ENCODE data around the gene PIP4K2A. TPM values are rescaled to one million over a fixed set of nuclear protein-coding genes. Genes with fewer than 3 reads are reported as not detected.
A peak's percentile ranks its signal among the peaks of the same experiment; 100 is the strongest.

PIP4K2A gene
- total RNA-seq, 1 experiment from 2014 or later, result 32.2 TPM

GRCh38 chr10:22593636-22594198 lies 120.7 kb downstream of the PIP4K2A start:
- no peak for DNase-seq
- Histone ChIP-seq H3K4me3 (ENCODE audit: insufficient read depth, low read depth, low read length) (no peak overlapping the region), H3K36me3 (replicated peaks; ENCODE audit: control insufficient read depth, insufficient read depth, low read length) (no peaks in the 10 kb centered on the region; the same call in none of the 2 replicates), H3K27me3 (ENCODE audit: control insufficient read depth, insufficient read depth, low read length) (no peaks in the 10 kb centered on the region)

GRCh38 chr10:22593026-22593425 lies 121.4 kb downstream of the PIP4K2A start:
- Histone ChIP-seq H3K36me3 (replicated peaks; ENCODE audit: control insufficient read depth, insufficient read depth, low read length) (no peaks in the 10 kb centered on the region; the same call in none of the 2 replicates), H3K4me3 (ENCODE audit: insufficient read depth, low read depth, low read length) (no peak overlapping the region), H3K27me3 (ENCODE audit: control insufficient read depth, insufficient read depth, low read length) (no peaks in the 10 kb centered on the region)
- DNase-seq, result no peak

- DNase-seq, result no peak
- H3K27me3 ChIP-seq (ENCODE audit: control insufficient read depth, insufficient read depth, low read length), result no peaks in the 10 kb centered on the region
- no peaks in the 10 kb centered on the region; the same call in none of the 2 replicates for H3K36me3 ChIP-seq (replicated peaks; ENCODE audit: control insufficient read depth, insufficient read depth, low read length)
- H3K4me3 ChIP-seq (ENCODE audit: insufficient read depth, low read depth, low read length), result no peak overlapping the region
These were observed 124.4 kb downstream of the PIP4K2A start for GRCh38 chr10:22589851-22590514.

- DNase-seq, result no peak
- H3K36me3 ChIP-seq (replicated peaks; ENCODE audit: control insufficient read depth, insufficient read depth, low read length), result no peaks in the 10 kb centered on the region; the same call in none of the 2 replicates
- H3K27me3 ChIP-seq (ENCODE audit: control insufficient read depth, insufficient read depth, low read length), result no peaks in the 10 kb centered on the region
- H3K4me3 ChIP-seq (ENCODE audit: insufficient read depth, low read depth, low read length), result no peak overlapping the region
These were observed 125.9 kb downstream of the PIP4K2A start for GRCh38 chr10:22588462-22588861.

GRCh38 chr10:22583683-22584082 lies 130.7 kb downstream of the PIP4K2A start:
- H3K27me3 ChIP-seq (ENCODE audit: control insufficient read depth, insufficient read depth, low read length), result no peaks in the 10 kb centered on the region
- no peak for DNase-seq
- H3K36me3 ChIP-seq (replicated peaks; ENCODE audit: control insufficient read depth, insufficient read depth, low read length), result no peaks in the 10 kb centered on the region
- H3K4me3 ChIP-seq (ENCODE audit: insufficient read depth, low read depth, low read length), result no peak overlapping the region

DNA sequence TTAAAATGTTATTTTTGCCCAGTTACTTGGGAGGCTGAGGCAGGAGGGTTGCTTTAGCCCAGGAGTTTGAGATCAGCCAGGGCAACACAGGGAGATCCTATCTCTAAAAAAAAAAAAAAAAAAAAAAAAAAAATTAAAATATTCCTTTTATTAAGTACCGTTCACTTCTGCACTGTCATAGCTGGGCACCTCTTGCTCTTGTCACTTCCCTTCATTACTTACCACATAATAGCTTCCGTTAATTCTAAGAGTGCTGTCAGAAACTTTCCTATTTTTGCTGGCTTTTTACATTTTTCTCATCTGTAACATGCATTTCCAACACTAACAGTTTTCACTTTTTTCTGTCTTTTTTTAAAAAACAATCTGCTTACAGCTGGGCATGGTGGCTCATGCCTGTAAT lies 132.9 kb downstream of the PIP4K2A start:
- Histone ChIP-seq H3K27me3 (ENCODE audit: control insufficient read depth, insufficient read depth, low read length) (no peaks in the 10 kb centered on the region), H3K36me3 (replicated peaks; ENCODE audit: control insufficient read depth, insufficient read depth, low read length) (no peaks in the 10 kb centered on the region)
- no peak for DNase-seq

GRCh38 chr10:22580711-22581110 lies 133.7 kb downstream of the PIP4K2A start:
- DNase-seq, result no peak
- Histone ChIP-seq H3K4me3 (ENCODE audit: insufficient read depth, low read depth, low read length) (no peak overlapping the region), H3K36me3 (replicated peaks; ENCODE audit: control insufficient read depth, insufficient read depth, low read length) (no peaks in the 10 kb centered on the region; the same call in 1 of the 2 replicates), H3K27me3 (ENCODE audit: control insufficient read depth, insufficient read depth, low read length) (no peaks in the 10 kb centered on the region)

More for the DNA sequence above, 132.9 kb downstream of the PIP4K2A start:
- H3K4me3 ChIP-seq (ENCODE audit: insufficient read depth, low read depth, low read length), result no peak overlapping the region

- H3K27me3 ChIP-seq (ENCODE audit: control insufficient read depth, insufficient read depth, low read length), result no peaks in the 10 kb centered on the region
- no peaks in the 10 kb centered on the region; the same call in 1 of the 2 replicates for H3K36me3 ChIP-seq (replicated peaks; ENCODE audit: control insufficient read depth, insufficient read depth, low read length)
- H3K4me3 ChIP-seq (ENCODE audit: insufficient read depth, low read depth, low read length), result no peak overlapping the region
- no peak for DNase-seq
These were observed 134.6 kb downstream of the PIP4K2A start for GRCh38 chr10:22579826-22580225.

- Histone ChIP-seq H3K4me3 (ENCODE audit: insufficient read depth, low read depth, low read length) (no peak overlapping the region), H3K27me3 (ENCODE audit: control insufficient read depth, insufficient read depth, low read length) (no peaks in the 10 kb centered on the region), H3K36me3 (replicated peaks; ENCODE audit: control insufficient read depth, insufficient read depth, low read length) (no peaks in the 10 kb centered on the region; the same call in 1 of the 2 replicates)
- DNase-seq, result peak; percentile 52
These were observed 140.4 kb downstream of the PIP4K2A start for GRCh38 chr10:22573820-22574569.

GRCh38 chr10:22570733-22571430 lies 143.5 kb downstream of the PIP4K2A start:
- peaks cover 1% of the 10 kb centered on the region for H3K36me3 ChIP-seq (replicated peaks; ENCODE audit: control insufficient read depth, insufficient read depth, low read length)
- DNase-seq, result no peak
- no peaks in the 10 kb centered on the region for H3K27me3 ChIP-seq (ENCODE audit: control insufficient read depth, insufficient read depth, low read length)
- no peak overlapping the region for H3K4me3 ChIP-seq (ENCODE audit: insufficient read depth, low read depth, low read length)

- H3K4me3 ChIP-seq (ENCODE audit: insufficient read depth, low read depth, low read length), result no peak overlapping the region
- DNase-seq, result no peak
- no peaks in the 10 kb centered on the region for H3K27me3 ChIP-seq (ENCODE audit: control insufficient read depth, insufficient read depth, low read length)
These were observed 144.1 kb downstream of the PIP4K2A start for GRCh38 chr10:22570234-22570633.

GRCh38 chr10:22568928-22569327 lies 145.4 kb downstream of the PIP4K2A start:
- Histone ChIP-seq H3K36me3 (replicated peaks; ENCODE audit: control insufficient read depth, insufficient read depth, low read length) (peaks cover 1% of the 10 kb centered on the region), H3K4me3 (ENCODE audit: insufficient read depth, low read depth, low read length) (no peak overlapping the region), H3K27me3 (ENCODE audit: control insufficient read depth, insufficient read depth, low read length) (no peaks in the 10 kb centered on the region)
- no peak for DNase-seq

More at GRCh38 chr10:22570234-22570633, 144.1 kb downstream of the PIP4K2A start:
- peaks cover 1% of the 10 kb centered on the region for H3K36me3 ChIP-seq (replicated peaks; ENCODE audit: control insufficient read depth, insufficient read depth, low read length)

GRCh38 chr10:22564060-22564459 lies 150.3 kb downstream of the PIP4K2A start:
- no peak for DNase-seq
- H3K27me3 ChIP-seq (ENCODE audit: control insufficient read depth, insufficient read depth, low read length), result no peaks in the 10 kb centered on the region
- H3K36me3 ChIP-seq (replicated peaks; ENCODE audit: control insufficient read depth, insufficient read depth, low read length), result peaks cover 1% of the 10 kb centered on the region
- H3K4me3 ChIP-seq (ENCODE audit: insufficient read depth, low read depth, low read length), result no peak overlapping the region

GRCh38 chr10:22561909-22562308 lies 152.5 kb downstream of the PIP4K2A start:
- no peaks in the 10 kb centered on the region for H3K27me3 ChIP-seq (ENCODE audit: control insufficient read depth, insufficient read depth, low read length)
- DNase-seq, result no peak
- no peak overlapping the region for H3K4me3 ChIP-seq (ENCODE audit: insufficient read depth, low read depth, low read length)
- no peaks in the 10 kb centered on the region for H3K36me3 ChIP-seq (replicated peaks; ENCODE audit: control insufficient read depth, insufficient read depth, low read length)
